Measurements from ENCODE around the gene CKMT2.
"Not testable (repeated sequence)": the region's sequence is repeated elsewhere in the genome, so short reads cannot be mapped to it uniquely, and the experiment has no call there.

Gene CKMT2

DNA sequence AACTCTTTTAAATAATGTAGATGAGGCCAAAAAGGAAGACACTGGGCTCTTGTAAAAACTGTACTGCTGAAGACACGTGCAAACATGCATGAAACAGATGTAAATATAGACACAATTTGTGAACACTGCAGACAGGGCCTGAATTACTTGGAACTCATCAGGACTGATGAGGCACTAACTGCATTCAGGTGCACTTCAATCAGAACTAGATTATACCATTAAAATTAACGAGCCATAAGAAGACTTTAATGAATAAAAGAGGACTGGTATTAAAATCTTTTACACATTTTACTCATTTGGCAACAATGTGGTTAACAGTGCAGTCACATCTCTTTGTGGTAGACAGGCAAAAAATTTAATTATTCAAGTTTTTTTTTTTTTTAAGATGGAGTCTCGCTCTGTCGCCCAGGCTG is 54.9 kb downstream of the CKMT2 start:
- H3K27ac ChIP-seq (ENCODE audit: low read depth, low read length) = no peak overlapping the region
- WGBS (ENCODE audit: extremely low coverage, insufficient coverage, low lambda C conversion rate) = no CpG with 5 or more reads among the region's 4 CpGs

DNA sequence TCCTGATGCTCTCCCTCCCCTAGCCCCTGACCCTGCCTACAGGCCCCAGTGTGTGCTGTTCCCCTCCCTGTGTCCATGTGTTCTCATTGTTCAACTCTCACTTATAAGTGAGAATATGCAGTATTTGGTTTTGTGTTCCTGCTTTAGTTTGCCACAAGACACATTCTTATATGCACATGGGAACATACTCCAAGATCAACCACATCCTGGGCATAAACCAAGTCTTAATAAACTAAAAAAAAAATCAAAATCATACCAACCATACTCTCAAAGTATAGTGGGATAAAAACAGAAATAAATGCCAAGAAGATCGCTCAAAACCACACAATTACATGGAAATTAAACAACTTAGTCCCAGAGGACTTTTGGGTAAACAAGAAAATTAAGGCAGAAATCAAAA is 57.0 kb downstream of the CKMT2 start:
- WGBS (ENCODE audit: extremely low coverage, insufficient coverage, low lambda C conversion rate) = no CpG with 5 or more reads among the region's 1 CpG
- Histone ChIP-seq H3K79me2 (ENCODE audit: control insufficient read depth, insufficient read depth, low read length) (peaks cover 23% of the 10 kb centered on the region), H3K9ac (ENCODE audit: low read length) (no peak overlapping the region), H4K8ac (ENCODE audit: low read depth, low read length) (no peak overlapping the region), H3K56ac (ENCODE audit: low read length) (no peak overlapping the region), H4K5ac (ENCODE audit: low read length) (no peak overlapping the region), H3K79me1 (ENCODE audit: low read length) (peaks cover 15% of the 10 kb centered on the region), H3K4ac (ENCODE audit: low read depth, low read length) (no peak overlapping the region), H2BK5ac (ENCODE audit: low read length) (no peak overlapping the region), H3K4me2 (ENCODE audit: low read length) (no peak overlapping the region), H3K23ac (ENCODE audit: low read length) (no peak overlapping the region), H3K27ac (ENCODE audit: low read depth, low read length) (no peak overlapping the region), H2BK15ac (replicated peaks; ENCODE audit: low read depth) (no peak overlapping the region), H2BK120ac (ENCODE audit: low read depth, low read length) (no peak overlapping the region), H3K36me3 (ENCODE audit: control insufficient read depth, insufficient read depth, low read length) (no peaks in the 10 kb centered on the region), H3K4me1 (ENCODE audit: control insufficient read depth, low read depth, low read length) (no peaks in the 10 kb centered on the region), H3K18ac (ENCODE audit: low read length) (no peak overlapping the region), H3K27me3 (ENCODE audit: insufficient read depth, low read length, poor library complexity) (no peaks in the 10 kb centered on the region), H2AK5ac (ENCODE audit: low read length) (no peak overlapping the region), H3K4me3 (ENCODE audit: low read length) (no peak overlapping the region)
- no peak for DNase-seq

More for the DNA sequence above, 54.9 kb downstream of the CKMT2 start:
- Histone ChIP-seq H2AK5ac (ENCODE audit: low read length) (no peak overlapping the region), H3K4me2 (ENCODE audit: low read length) (no peak overlapping the region), H4K8ac (ENCODE audit: low read depth, low read length) (no peak overlapping the region), H2BK5ac (ENCODE audit: low read length) (no peak overlapping the region), H2BK15ac (replicated peaks; ENCODE audit: low read depth) (no peak overlapping the region), H2BK120ac (ENCODE audit: low read depth, low read length) (no peak overlapping the region), H3K9ac (ENCODE audit: low read length) (no peak overlapping the region), H3K4me3 (ENCODE audit: low read length) (no peak overlapping the region), H3K56ac (ENCODE audit: low read length) (no peak overlapping the region), H3K18ac (ENCODE audit: low read length) (no peak overlapping the region), H3K36me3 (ENCODE audit: control insufficient read depth, insufficient read depth, low read length) (no peaks in the 10 kb centered on the region), H3K79me2 (ENCODE audit: control insufficient read depth, insufficient read depth, low read length) (peaks cover 13% of the 10 kb centered on the region), H3K4ac (ENCODE audit: low read depth, low read length) (no peak overlapping the region), H3K4me1 (ENCODE audit: control insufficient read depth, low read depth, low read length) (no peaks in the 10 kb centered on the region), H3K79me1 (ENCODE audit: low read length) (peaks cover 12% of the 10 kb centered on the region), H3K23ac (ENCODE audit: low read length) (no peak overlapping the region), H3K27me3 (ENCODE audit: insufficient read depth, low read length, poor library complexity) (no peaks in the 10 kb centered on the region), H4K5ac (ENCODE audit: low read length) (no peak overlapping the region)
- no peak for DNase-seq

DNA sequence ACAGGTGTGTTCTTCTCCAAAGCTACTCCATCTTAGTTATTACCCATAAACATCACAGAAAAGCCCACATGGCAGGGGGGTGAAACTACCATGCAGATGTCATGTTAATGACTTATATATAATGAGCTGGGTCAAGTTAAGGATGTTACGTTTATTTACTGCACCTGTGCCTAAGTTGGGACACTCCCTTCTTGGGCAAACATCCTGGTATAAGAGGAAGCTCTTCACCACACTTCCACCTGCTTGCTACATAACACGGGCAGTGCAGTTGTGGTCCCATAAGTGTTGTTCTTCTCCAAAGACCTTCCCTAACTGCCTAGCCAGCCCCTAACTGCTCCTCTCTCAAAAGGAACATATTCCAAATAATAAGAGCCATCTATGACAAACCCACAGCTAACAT is 59.0 kb downstream of the CKMT2 start:
- no peak overlapping the region for H4K8ac ChIP-seq (ENCODE audit: low read depth, low read length)
- H3K56ac ChIP-seq (ENCODE audit: low read length) = no peak overlapping the region
- H4K5ac ChIP-seq (ENCODE audit: low read length) = no peak overlapping the region
- H3K4ac ChIP-seq (ENCODE audit: low read depth, low read length) = no peak overlapping the region
- H3K79me2 ChIP-seq (ENCODE audit: control insufficient read depth, insufficient read depth, low read length) = peaks cover 23% of the 10 kb centered on the region
- no CpG with 5 or more reads among the region's 2 CpGs for WGBS (ENCODE audit: extremely low coverage, insufficient coverage, low lambda C conversion rate)
- no peak overlapping the region for H3K27ac ChIP-seq (ENCODE audit: low read depth, low read length)
- peaks cover 15% of the 10 kb centered on the region for H3K79me1 ChIP-seq (ENCODE audit: low read length)
- no peak overlapping the region for H3K9ac ChIP-seq (ENCODE audit: low read length)
- no peak overlapping the region for H2BK120ac ChIP-seq (ENCODE audit: low read depth, low read length)
- no peak overlapping the region for H3K23ac ChIP-seq (ENCODE audit: low read length)
- no peak overlapping the region for H2AK5ac ChIP-seq (ENCODE audit: low read length)
- no peak overlapping the region for H2BK5ac ChIP-seq (ENCODE audit: low read length)
- no peak overlapping the region for H2BK15ac ChIP-seq (replicated peaks; ENCODE audit: low read depth)
- no peak overlapping the region for H3K4me2 ChIP-seq (ENCODE audit: low read length)
- no peaks in the 10 kb centered on the region for H3K36me3 ChIP-seq (ENCODE audit: control insufficient read depth, insufficient read depth, low read length)
- no peaks in the 10 kb centered on the region for H3K4me1 ChIP-seq (ENCODE audit: control insufficient read depth, low read depth, low read length)
- H3K4me3 ChIP-seq (ENCODE audit: low read length) = no peak overlapping the region
- H3K27me3 ChIP-seq (ENCODE audit: insufficient read depth, low read length, poor library complexity) = no peaks in the 10 kb centered on the region
- no peak for DNase-seq
- no peak overlapping the region for H3K18ac ChIP-seq (ENCODE audit: low read length)

DNA sequence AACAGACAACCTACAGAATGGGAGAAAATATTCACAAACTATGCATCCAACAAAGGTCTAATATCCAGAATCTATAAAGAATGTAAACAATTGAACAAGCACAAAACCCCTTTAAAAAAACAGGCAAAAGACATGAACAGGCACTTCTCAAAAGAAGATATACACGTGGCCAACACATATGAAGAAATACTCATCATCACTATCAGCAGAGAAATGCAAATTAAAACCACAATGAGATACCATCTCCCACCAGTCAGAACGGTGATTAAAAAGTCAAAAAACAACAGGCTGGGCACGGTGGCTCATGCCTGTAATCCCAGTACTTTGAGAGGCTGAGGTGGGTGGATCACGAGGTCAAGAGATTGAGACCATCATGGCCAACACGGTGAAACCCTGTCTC is 60.9 kb downstream of the CKMT2 start:
- not testable (repeated sequence) for H3K18ac ChIP-seq (ENCODE audit: low read length); H3K4me1 ChIP-seq (ENCODE audit: control insufficient read depth, low read depth, low read length); H3K4ac ChIP-seq (ENCODE audit: low read depth, low read length); H4K8ac ChIP-seq (ENCODE audit: low read depth, low read length); H2AK5ac ChIP-seq (ENCODE audit: low read length); H3K4me3 ChIP-seq (ENCODE audit: low read length); H3K27me3 ChIP-seq (ENCODE audit: insufficient read depth, low read length, poor library complexity); H2BK120ac ChIP-seq (ENCODE audit: low read depth, low read length); H3K4me2 ChIP-seq (ENCODE audit: low read length); H3K56ac ChIP-seq (ENCODE audit: low read length); H4K5ac ChIP-seq (ENCODE audit: low read length); H2BK15ac ChIP-seq (replicated peaks; ENCODE audit: low read depth); DNase-seq; H3K23ac ChIP-seq (ENCODE audit: low read length); H3K36me3 ChIP-seq (ENCODE audit: control insufficient read depth, insufficient read depth, low read length); H3K27ac ChIP-seq (ENCODE audit: low read depth, low read length); H2BK5ac ChIP-seq (ENCODE audit: low read length); H3K9ac ChIP-seq (ENCODE audit: low read length)
- H3K79me1 ChIP-seq (ENCODE audit: low read length) = peaks cover 15% of the 10 kb centered on the region
- H3K79me2 ChIP-seq (ENCODE audit: control insufficient read depth, insufficient read depth, low read length) = peaks cover 23% of the 10 kb centered on the region
- WGBS (ENCODE audit: extremely low coverage, insufficient coverage, low lambda C conversion rate) = no CpG with 5 or more reads among the region's 5 CpGs

DNA sequence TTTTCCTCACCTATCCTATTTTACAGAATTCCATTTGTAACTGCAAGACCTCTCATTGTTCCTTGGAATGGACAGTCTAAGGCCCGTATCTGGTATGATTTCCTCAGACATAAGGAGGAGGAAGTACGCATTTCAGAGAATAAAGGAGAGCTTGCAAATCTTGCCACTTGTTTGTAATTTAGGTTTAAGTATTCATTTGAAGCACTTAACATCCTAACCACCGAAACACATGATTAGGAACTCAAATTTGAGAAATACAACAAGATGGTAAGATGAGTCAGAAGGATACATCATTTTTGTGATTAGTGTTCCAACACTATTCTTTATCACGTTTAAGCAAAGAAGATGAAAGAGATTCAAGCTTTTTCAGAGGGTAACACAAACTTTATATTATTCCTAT is 64.4 kb downstream of the CKMT2 start:
- Histone ChIP-seq H3K18ac (ENCODE audit: low read length) (no peak overlapping the region), H3K4me1 (ENCODE audit: control insufficient read depth, low read depth, low read length) (peaks cover 3% of the 10 kb centered on the region), H3K4ac (ENCODE audit: low read depth, low read length) (no peak overlapping the region), H4K5ac (ENCODE audit: low read length) (no peak overlapping the region), H3K79me2 (ENCODE audit: control insufficient read depth, insufficient read depth, low read length) (peaks cover 23% of the 10 kb centered on the region), H2BK5ac (ENCODE audit: low read length) (no peak overlapping the region), H2BK120ac (ENCODE audit: low read depth, low read length) (no peak overlapping the region), H4K8ac (ENCODE audit: low read depth, low read length) (no peak overlapping the region), H3K27me3 (ENCODE audit: insufficient read depth, low read length, poor library complexity) (no peaks in the 10 kb centered on the region), H3K9ac (ENCODE audit: low read length) (no peak overlapping the region), H3K23ac (ENCODE audit: low read length) (no peak overlapping the region), H3K79me1 (ENCODE audit: low read length) (peaks cover 8% of the 10 kb centered on the region), H2AK5ac (ENCODE audit: low read length) (no peak overlapping the region), H3K56ac (ENCODE audit: low read length) (no peak overlapping the region), H3K4me3 (ENCODE audit: low read length) (no peak overlapping the region), H2BK15ac (replicated peaks; ENCODE audit: low read depth) (no peak overlapping the region), H3K4me2 (ENCODE audit: low read length) (no peak overlapping the region), H3K36me3 (ENCODE audit: control insufficient read depth, insufficient read depth, low read length) (no peaks in the 10 kb centered on the region), H3K27ac (ENCODE audit: low read depth, low read length) (no peak overlapping the region)
- WGBS (ENCODE audit: extremely low coverage, insufficient coverage, low lambda C conversion rate) = no CpG with 5 or more reads among the region's 4 CpGs
- DNase-seq = no peak

DNA sequence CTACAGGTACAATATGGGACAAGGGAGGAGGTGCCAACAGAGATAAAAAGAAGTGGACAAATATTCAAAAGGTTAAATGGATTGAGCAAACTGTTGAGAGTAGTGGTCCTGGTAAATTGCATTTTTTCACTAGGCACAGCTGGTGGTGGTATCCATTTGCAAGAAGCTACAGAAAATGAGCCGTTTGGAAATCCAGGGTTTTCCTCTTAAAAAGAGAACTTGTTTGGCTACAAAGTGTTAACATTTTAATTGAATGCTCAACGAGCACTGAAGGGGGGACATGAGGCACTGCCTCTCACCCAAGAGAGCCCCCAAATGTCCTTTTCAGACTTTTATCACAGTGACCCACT is 67.8 kb downstream of the CKMT2 start:
- H4K8ac ChIP-seq (ENCODE audit: low read depth, low read length) = peak overlapping the region; percentile 69
- H3K79me2 ChIP-seq (ENCODE audit: control insufficient read depth, insufficient read depth, low read length) = peaks cover 15% of the 10 kb centered on the region
- peaks cover 3% of the 10 kb centered on the region for H3K4me1 ChIP-seq (ENCODE audit: control insufficient read depth, low read depth, low read length)
- no peak overlapping the region for H2BK5ac ChIP-seq (ENCODE audit: low read length)
- peak overlapping the region; percentile 98 for H3K56ac ChIP-seq (ENCODE audit: low read length)
- H3K27me3 ChIP-seq (ENCODE audit: insufficient read depth, low read length, poor library complexity) = no peaks in the 10 kb centered on the region
- no peak overlapping the region for H3K23ac ChIP-seq (ENCODE audit: low read length)
- no peak overlapping the region for H3K4ac ChIP-seq (ENCODE audit: low read depth, low read length)
- no peaks in the 10 kb centered on the region for H3K36me3 ChIP-seq (ENCODE audit: control insufficient read depth, insufficient read depth, low read length)
- H3K9ac ChIP-seq (ENCODE audit: low read length) = peak overlapping the region; percentile 90
- H4K5ac ChIP-seq (ENCODE audit: low read length) = no peak overlapping the region
- DNase-seq = peak; percentile 23
- peak overlapping the region; percentile 22 for H3K4me2 ChIP-seq (ENCODE audit: low read length)
- no peak overlapping the region for H2BK15ac ChIP-seq (replicated peaks; ENCODE audit: low read depth)
- peak overlapping the region; percentile 79 for H3K4me3 ChIP-seq (ENCODE audit: low read length)
- no peak overlapping the region for H3K27ac ChIP-seq (ENCODE audit: low read depth, low read length)
- no CpG with 5 or more reads among the region's 2 CpGs for WGBS (ENCODE audit: extremely low coverage, insufficient coverage, low lambda C conversion rate)
- H3K79me1 ChIP-seq (ENCODE audit: low read length) = peaks cover 6% of the 10 kb centered on the region
- no peak overlapping the region for H3K18ac ChIP-seq (ENCODE audit: low read length)
- H2BK120ac ChIP-seq (ENCODE audit: low read depth, low read length) = no peak overlapping the region
- no peak overlapping the region for H2AK5ac ChIP-seq (ENCODE audit: low read length)
